Fibroblast of upper back skin (primary cell): ENCODE data around the gene TRIP13.

Source experiments
- DNase-seq: peaks from one replicate; pipeline ENCODE4 v3.0.0-alpha.2; 2013

TRIP13 gene

GRCh38 chr5:957748-958485 is 65.2 kb downstream of the TRIP13 start:
- DNase-seq: peak; percentile 32

- DNase-seq: peak; percentile 62
Measured at GRCh38 chr5:958701-959571, 66.3 kb downstream of the TRIP13 start.

DNA sequence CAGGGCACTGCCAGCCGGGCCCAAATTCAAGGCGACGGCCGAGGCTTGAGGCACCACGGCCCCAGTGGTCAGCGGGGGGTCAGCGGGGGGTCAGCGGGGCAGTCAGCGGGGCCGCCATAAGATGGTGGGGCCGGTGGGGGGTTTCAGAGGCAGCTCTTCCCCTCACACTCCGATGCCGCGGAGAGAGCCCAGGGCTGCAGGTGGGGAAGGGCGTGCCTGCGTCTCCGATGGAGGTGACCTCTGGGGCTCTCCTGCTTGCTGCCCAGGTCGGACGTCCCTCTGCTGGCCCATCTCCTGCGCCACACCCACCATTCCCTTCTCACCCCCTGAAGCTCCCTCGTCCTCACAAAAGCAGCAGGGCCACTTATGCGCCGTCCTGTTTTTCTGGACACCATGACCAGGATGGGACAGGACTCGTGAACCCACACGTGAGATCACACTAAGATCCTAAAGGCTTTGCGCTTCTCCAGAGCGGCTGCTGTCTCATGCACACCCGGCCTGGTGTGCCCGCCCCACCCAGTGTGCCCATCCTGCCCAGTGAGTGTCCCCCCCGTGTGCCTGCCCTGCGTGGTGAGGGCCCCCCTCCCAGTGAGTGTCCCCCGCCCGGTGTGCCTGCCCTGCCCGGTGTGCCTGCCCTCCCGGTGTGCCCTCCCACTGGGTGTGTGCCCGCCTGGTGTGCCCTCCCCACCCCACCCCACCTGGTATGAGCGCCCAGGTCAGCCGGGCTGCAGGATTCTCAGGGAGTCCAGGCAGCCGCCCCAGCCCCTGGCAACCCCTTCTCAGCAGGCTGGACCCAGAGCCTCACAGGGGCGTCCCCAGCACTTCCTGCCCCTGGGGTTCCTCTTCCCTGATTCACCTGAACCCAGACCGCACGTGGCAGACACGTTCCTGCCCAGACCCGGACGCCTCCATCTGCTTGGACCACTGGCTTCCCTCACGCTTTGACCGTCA is 67.2 kb downstream of the TRIP13 start:
- no peak for DNase-seq

GRCh38 chr5:960551-960950 is 67.9 kb downstream of the TRIP13 start:
- DNase-seq: no peak

DNA sequence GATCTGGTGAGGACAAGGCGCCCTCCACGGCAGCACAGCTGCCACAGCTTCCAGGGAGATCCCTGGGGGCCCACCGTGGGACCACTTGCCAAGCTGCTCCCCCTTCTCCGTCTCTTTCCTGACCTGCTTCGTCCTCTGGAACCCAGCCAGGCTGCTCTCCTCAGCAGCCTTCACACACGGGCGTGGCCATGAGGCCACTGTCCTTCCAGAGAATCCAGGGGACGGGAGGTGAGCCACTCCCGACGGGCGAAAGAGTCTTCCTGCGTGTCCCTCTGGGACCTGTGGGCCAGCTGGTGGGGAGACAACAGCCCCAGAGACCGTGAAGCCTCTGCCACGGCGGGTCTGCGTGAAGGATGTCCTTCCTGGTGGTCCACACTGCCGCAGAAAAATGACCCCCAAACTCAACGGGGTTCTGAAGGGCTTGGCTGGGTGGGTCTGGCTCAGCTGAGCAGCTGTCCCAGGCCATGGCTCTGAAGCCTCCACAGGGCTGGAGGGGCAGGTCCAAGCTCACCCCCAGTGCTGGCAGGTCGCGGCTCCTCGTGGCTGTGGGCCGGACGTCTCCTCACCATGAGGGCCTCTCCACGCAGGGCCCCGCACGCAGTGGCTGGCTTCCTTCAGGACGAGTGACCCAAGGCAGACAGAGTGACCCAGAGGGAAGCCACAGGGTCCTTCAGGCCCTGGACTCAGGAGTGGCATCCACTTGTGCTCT is 68.5 kb downstream of the TRIP13 start:
- DNase-seq: no peak

GRCh38 chr5:961711-962240 is 69.1 kb downstream of the TRIP13 start:
- DNase-seq: no peak

- no peak for DNase-seq
Measured at GRCh38 chr5:962386-962785, 69.7 kb downstream of the TRIP13 start.

DNA sequence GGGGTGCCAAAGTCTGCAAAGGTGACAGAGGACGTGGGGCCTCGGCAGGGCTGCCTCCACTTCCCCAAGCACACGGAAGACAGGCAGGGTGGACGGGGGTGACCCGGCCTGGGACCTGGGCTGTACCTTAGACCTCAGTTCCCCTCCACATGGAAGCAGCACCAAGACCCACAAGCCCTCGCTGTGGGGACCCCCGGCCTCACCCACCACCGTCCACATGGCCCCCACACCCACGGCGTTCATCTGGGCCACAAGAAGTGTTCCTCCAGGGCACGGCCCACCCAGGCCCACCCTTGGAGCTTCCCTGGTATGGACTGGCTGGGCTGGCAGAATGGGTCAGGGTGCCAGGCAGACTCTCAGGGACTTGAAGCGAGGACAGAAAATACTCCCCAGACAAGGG is 70.1 kb downstream of the TRIP13 start:
- DNase-seq: no peak

- no peak for DNase-seq
Measured at GRCh38 chr5:963310-963672, 70.6 kb downstream of the TRIP13 start.

DNA sequence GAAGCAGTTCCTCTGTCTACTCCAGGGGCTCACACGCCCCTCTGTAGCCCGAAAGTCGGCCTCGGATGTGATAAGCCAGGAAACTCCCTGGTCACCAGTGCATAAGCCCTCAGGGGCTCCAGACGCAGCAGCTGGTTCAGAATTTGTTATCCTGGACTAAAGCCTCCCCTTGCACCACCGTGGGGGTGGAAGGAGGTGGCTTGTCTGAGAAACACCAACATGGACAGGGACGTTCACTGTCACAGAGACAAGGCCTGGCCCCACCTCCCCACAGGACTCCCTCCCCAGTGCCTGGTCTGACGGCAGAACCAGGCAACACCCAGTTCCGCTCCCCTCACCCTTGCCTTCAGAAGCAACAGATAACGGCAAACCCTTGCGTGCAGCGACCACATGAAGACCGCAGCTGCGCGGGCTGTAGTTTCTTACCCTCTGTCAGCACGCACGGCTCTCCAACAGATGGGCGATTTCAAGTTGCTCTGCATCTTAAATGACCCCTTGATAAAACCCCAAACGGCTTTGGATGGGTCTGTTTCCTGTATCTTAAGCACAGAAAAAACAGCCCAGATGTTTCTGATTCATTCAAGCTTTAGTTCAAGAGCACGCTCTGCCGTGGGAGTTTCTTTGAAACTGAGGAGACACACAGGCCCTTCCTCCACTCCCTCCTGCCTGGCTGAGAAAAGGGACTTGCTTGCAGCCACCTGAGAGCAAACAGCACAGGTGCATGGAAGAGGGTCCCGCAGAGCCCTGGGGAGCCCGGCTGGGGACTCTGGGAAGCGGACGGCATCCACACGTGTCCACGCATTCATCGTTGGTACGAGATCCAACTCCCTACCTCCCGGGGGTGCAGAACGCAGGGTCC is 71.2 kb downstream of the TRIP13 start:
- peak; percentile 90 for DNase-seq

DNA sequence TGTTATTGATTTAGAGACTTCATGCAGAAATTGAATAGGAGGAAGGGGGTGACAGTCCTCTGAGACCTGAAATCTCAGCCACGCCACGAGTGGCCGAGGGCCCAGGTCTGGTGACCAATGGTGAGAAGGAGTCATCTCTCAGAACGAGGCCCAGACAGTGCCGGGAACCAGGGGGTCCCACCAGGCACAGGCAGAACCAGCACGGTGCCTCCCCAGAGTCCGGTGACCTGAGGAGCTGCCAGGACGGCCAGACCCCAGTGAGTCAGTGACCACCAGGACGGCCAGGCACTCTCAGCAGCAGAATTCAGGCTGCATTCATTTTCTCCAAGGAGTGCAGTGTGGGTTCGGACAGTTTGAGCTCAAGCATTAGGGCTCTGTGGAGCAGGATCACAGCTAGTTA is 72.1 kb downstream of the TRIP13 start:
- no peak for DNase-seq

DNA sequence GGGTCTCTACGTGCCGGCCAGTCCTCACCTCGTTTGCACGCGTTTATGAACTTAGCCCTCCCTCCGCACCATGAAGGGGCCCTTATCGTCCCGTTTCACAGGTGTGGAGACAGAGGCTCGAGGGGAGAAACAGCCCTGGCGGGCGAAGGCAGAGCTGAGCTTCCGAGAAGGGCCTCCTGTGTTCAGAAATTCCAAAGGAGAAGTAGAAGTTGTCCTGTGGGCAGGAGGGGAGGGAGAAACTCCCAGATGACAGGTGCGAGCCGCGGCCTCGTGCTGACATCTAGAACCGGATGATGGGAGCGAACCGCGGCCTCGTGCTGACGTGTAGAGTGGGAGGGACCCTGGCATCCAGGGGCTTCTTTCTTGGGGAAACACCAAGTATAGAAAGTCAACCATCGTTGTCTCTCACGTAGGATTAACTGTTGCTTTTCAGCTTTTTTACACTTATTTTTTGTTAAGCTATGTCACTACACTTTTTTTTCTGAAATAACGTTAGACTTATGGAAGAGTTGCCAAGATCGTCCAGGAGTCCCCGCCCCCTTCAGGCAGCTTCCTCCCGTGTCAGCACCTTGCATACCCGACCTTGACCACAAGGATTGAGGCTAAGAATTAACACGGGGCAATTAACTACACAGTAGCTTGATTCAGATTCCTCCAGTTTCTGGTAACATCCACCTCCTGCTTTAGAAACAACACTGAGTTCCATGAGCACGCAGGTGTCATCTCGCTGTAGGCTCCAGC is 73.1 kb downstream of the TRIP13 start:
- no peak for DNase-seq

GRCh38 chr5:966345-966710 is 73.6 kb downstream of the TRIP13 start:
- DNase-seq: no peak

DNA sequence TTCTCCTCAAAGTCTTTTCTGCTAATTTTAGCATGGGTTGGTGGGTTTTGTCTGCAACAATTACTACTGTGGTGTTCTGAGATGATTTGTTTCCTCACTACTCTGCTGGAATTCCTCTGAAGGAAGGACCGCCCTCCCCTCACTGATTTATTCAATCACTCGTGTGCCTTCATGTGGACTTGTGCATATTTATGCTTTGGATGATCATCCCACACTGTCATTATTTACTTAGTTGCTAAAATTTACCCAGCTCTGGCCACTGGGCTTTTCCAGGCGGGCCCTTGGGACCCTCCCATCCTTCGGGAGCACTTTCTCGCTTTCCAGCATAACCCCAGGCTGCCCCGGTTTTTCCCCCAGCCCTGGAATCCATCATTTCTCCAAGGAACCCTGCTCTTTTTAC is 74.3 kb downstream of the TRIP13 start:
- DNase-seq: no peak
